ENCODE data around the gene SORCS2. TPM values are rescaled to one million over a fixed set of nuclear protein-coding genes. Genes with fewer than 3 reads are reported as not detected.

The SORCS2 gene
- total and polyA plus RNA-seq, 2 experiments from 2014 or later: 0.92 to 6.9 TPM

DNA sequence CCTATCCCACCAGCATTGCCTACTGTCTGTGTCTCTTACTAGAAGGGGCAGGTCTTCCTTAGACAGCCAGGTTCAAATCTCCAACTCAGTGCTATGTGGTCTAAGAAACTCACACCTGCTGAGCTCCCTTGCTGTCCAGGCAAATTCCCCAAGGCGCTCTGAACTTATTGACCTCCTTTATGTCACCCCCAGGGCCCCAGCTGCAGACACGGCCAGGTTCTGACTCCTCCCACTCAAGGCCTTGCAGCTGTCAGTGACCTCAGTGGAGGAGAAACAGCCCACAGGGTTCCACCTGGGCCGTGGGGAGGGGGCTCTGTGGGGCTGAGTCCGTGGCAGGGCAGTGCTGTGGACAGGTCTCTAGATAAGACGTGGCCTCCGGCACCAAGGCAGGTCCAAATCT, 284.5 kb downstream of the SORCS2 start:
- Histone ChIP-seq H3K4me1 (ENCODE audit: low read depth) (no peaks in the 10 kb centered on the region), H3K36me3 (no peaks in the 10 kb centered on the region), H3K27ac (no peak overlapping the region), H3K9me3 (ENCODE audit: low read depth) (no peaks in the 10 kb centered on the region), H3K27me3 (no peaks in the 10 kb centered on the region), H3K4me3 (no peak overlapping the region)
- DNase-seq (ENCODE audit: low read depth in 1 of 2, low spot score in 1 of 2): no peak
- TF ChIP-seq, protein P1, sequence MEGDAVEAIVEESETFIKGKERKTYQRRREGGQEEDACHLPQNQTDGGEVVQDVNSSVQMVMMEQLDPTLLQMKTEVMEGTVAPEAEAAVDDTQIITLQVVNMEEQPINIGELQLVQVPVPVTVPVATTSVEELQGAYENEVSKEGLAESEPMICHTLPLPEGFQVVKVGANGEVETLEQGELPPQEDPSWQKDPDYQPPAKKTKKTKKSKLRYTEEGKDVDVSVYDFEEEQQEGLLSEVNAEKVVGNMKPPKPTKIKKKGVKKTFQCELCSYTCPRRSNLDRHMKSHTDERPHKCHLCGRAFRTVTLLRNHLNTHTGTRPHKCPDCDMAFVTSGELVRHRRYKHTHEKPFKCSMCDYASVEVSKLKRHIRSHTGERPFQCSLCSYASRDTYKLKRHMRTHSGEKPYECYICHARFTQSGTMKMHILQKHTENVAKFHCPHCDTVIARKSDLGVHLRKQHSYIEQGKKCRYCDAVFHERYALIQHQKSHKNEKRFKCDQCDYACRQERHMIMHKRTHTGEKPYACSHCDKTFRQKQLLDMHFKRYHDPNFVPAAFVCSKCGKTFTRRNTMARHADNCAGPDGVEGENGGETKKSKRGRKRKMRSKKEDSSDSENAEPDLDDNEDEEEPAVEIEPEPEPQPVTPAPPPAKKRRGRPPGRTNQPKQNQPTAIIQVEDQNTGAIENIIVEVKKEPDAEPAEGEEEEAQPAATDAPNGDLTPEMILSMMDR (IDR thresholded peaks at IDR 0.05; ENCODE audit: low read depth, low read length): no peak

DNA sequence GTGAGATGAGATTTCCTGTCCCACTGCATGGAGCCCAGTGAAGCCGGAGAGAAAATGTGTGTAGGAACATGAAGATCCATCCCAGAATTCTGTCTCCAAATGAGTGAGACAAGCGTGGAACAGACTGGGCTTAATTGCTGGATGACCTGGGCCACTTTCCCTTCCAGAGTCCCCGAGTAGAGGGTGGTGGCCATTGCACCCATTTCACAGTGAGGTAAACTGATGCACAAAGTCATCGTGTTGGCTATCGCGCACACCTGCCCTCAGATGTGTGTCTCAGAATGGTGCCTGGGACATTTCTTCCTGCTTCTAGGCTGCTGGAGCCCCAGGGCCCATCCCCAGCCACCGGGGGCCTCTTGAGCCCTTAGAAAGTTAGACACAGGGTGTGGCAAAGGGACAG, 285.4 kb downstream of the SORCS2 start:
- TF ChIP-seq, protein P1 (IDR thresholded peaks at IDR 0.05; ENCODE audit: low read depth, low read length): no peak
- no peaks in the 10 kb centered on the region for H3K27me3 ChIP-seq
- no peak overlapping the region for H3K4me3 ChIP-seq
- no peaks in the 10 kb centered on the region for H3K4me1 ChIP-seq (ENCODE audit: low read depth)
- no peaks in the 10 kb centered on the region for H3K9me3 ChIP-seq (ENCODE audit: low read depth)
- H3K27ac ChIP-seq: no peak overlapping the region
- H3K36me3 ChIP-seq: no peaks in the 10 kb centered on the region
- no peak for DNase-seq (ENCODE audit: low read depth in 1 of 2, low spot score in 1 of 2)

DNA sequence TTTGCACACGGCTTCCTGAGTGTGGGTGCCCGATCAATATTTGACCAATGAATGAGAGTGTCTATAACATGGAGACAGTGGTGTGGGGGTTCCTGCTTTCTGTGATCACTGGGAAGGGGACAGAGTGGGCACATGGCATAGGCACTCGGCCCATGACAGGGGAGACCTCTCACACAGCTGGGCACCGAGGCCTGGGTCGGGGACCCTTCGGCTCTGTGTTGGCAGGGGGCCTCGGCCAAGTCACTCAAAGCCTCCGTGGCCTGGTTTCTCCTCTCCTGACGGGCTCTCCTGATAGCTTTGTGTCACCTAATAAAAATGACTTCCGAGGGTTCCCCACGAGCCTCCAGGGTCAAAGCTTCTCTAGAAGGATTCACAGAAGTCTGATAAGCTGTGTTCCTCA, 286.3 kb downstream of the SORCS2 start:
- no peaks in the 10 kb centered on the region for H3K36me3 ChIP-seq
- no peaks in the 10 kb centered on the region for H3K27me3 ChIP-seq
- TF ChIP-seq, protein P1 (IDR thresholded peaks at IDR 0.05; ENCODE audit: low read depth, low read length): no peak
- H3K4me3 ChIP-seq: no peak overlapping the region
- H3K27ac ChIP-seq: no peak overlapping the region
- H3K4me1 ChIP-seq (ENCODE audit: low read depth): no peaks in the 10 kb centered on the region
- no peak for DNase-seq (ENCODE audit: low read depth in 1 of 2, low spot score in 1 of 2)
- no peaks in the 10 kb centered on the region for H3K9me3 ChIP-seq (ENCODE audit: low read depth)

DNA sequence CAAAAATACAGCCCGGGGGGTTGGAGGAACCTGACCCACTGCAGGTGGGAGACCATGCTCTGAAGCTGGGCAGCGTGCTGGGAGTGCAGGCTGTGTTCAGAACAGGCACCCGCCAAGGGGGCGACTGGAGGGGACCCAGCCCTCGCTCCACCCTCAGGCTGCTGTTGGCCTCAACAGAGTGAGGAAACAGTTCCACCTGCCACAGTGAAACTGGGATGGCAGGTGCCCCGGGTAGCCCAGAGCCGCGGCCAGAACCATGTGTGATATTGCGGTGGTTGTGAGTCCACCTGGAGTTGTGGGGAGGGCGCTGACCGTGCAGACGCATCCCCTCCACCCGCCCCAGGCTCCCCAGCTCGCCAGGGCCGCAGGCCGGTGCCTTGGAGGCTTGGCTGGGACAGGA, 288.1 kb downstream of the SORCS2 start:
- no peak for DNase-seq (ENCODE audit: low read depth in 1 of 2, low spot score in 1 of 2)
- Histone ChIP-seq H3K36me3 (no peaks in the 10 kb centered on the region), H3K27ac (no peak overlapping the region), H3K27me3 (no peaks in the 10 kb centered on the region), H3K9me3 (ENCODE audit: low read depth) (no peaks in the 10 kb centered on the region), H3K4me1 (ENCODE audit: low read depth) (no peaks in the 10 kb centered on the region), H3K4me3 (no peak overlapping the region)
- TF ChIP-seq, protein P1 (IDR thresholded peaks at IDR 0.05; ENCODE audit: low read depth, low read length): no peak

DNA sequence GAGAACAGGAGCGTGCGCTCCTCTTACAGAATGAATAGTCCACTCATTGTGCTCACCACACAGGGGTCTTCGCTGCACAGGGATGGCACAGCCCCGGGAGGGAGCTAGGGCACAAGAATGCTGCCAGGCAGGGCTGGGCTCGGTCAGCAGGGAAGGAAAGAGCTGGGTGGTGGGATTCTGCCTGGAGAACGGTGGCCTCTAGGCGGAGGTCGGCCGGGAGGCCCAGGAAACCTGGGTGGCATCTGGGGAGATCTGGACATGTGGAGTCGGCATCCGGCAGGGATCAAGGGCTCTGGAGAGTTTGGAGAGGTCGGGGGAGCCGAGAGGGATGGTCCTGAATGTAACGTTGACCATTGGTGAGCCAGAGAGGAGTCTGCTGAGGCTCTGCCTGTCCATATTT, 288.9 kb downstream of the SORCS2 start:
- no peaks in the 10 kb centered on the region for H3K9me3 ChIP-seq (ENCODE audit: low read depth)
- no peak for DNase-seq (ENCODE audit: low read depth in 1 of 2, low spot score in 1 of 2)
- no peaks in the 10 kb centered on the region for H3K4me1 ChIP-seq (ENCODE audit: low read depth)
- H3K36me3 ChIP-seq: no peaks in the 10 kb centered on the region
- H3K4me3 ChIP-seq: no peak overlapping the region
- no peaks in the 10 kb centered on the region for H3K27me3 ChIP-seq
- H3K27ac ChIP-seq: no peak overlapping the region
- TF ChIP-seq, protein P1 (IDR thresholded peaks at IDR 0.05; ENCODE audit: low read depth, low read length): no peak

DNA sequence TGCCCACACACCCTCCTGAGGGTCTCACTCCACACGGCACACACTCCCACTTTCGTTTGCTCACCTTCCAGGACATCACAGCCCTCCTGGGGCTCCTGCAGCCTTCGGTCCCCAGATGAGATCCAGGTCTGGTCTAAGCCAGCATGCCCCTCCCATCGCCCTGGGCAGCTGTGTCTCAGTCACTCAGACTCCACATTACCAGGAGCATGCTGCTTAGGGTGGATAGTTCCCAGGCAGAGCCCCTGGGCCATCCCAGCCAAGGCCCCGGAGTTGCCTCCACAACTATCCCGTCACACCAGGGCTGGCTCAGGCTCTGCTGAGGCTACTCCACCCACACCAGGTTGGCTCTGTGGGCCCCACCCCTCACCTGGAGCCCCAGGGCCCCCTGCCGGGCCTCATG, 292.8 kb downstream of the SORCS2 start:
- no peaks in the 10 kb centered on the region for H3K9me3 ChIP-seq (ENCODE audit: low read depth)

More for the DNA sequence above, 292.8 kb downstream of the SORCS2 start:
- Histone ChIP-seq H3K27ac (no peak overlapping the region), H3K4me3 (no peak overlapping the region), H3K27me3 (no peaks in the 10 kb centered on the region), H3K4me1 (ENCODE audit: low read depth) (peaks cover 9% of the 10 kb centered on the region), H3K36me3 (no peaks in the 10 kb centered on the region)
- DNase-seq (ENCODE audit: low read depth in 1 of 2, low spot score in 1 of 2): no peak
- TF ChIP-seq, protein P1 (IDR thresholded peaks at IDR 0.05; ENCODE audit: low read depth, low read length): no peak

Data from cardiac muscle cell (in vitro differentiated cells and primary cell).